Measurements from ENCODE around the gene B3GNT2.

The B3GNT2 gene

DNA sequence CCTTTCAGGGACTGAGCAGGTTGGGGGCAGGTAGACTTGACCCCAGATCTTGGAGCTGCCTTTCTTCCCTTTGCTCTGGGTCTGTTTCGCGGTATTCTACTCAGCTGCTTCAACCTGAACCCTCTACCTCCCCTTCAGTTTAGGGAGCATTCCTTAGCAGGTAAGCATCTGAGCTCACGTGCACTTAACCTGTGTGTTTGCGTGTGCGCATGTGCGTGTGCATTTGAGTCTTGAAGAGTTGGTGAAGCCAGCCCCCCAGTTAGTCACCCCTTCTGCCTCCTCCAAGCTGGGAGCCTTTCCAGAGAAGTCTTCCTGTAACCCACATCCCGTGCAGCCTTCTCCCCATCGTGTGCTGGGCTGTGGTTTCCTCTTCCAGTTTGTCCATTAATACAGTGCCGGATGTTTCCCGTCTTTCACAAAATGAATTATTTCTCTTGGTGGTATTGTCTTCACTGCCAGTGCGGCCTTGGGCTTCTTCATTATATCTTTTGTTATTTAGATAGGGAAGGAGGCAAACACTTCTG, 33.2 kb downstream of the B3GNT2 start:
- TF ChIP-seq GATA2 (IDR thresholded peaks at IDR 0.05; ENCODE audit: low read depth, low read length) (no peak), GATA3 (IDR thresholded peaks at IDR 0.05; ENCODE audit: low read depth, low read length) (no peak)

DNA sequence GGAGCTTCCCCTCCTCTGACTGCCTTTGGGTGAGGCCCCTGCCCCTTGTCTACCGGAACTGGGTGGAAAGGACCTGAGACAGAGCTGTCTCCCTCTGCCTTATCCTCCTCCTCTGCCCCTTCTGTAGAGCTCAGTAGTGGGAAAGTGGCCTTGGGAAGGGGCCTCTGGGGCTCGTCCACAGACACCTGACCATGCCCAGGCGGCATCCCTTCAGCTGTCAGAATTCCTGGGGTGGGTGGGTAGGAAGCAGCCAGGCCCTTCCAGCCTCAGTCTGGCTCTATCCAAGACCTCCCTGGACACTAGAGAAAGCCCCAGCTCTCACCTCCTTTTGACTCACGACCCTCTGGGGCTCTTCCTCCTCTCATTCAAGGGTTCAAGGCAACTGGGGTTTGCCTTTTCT, 35.6 kb downstream of the B3GNT2 start:
- TF ChIP-seq GATA3 (IDR thresholded peaks at IDR 0.05; ENCODE audit: low read depth, low read length): no peak
- TF ChIP-seq GATA2 (IDR thresholded peaks at IDR 0.05; ENCODE audit: low read depth, low read length): no peak

GRCh38 chr2:62234755-62235655, 39.1 kb downstream of the B3GNT2 start:
- TF ChIP-seq GATA2 (IDR thresholded peaks at IDR 0.05; ENCODE audit: low read depth, low read length) (no peak), GATA3 (IDR thresholded peaks at IDR 0.05; ENCODE audit: low read depth, low read length) (no peak)

DNA sequence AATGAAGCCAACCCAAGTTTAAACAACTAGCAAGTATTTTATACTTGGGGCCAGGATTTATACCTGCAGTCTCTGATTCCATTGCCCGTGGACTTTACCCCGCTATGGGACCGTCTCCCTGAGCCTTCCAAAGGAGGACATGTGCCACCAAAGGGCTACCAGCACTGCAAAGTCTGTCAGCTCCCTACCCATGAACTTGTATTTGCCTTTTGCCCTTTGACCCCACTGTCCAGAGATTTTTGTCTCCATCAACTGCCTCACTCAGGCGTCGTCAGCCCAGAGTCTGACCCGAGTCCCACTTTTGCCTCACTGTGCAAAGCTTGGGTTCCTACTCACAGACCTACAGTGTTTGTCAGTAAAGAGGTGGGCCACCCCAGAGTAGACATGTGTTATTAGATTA, 40.6 kb downstream of the B3GNT2 start:
- TF ChIP-seq GATA3 (IDR thresholded peaks at IDR 0.05; ENCODE audit: low read depth, low read length) (no peak), GATA2 (IDR thresholded peaks at IDR 0.05; ENCODE audit: low read depth, low read length) (no peak)

DNA sequence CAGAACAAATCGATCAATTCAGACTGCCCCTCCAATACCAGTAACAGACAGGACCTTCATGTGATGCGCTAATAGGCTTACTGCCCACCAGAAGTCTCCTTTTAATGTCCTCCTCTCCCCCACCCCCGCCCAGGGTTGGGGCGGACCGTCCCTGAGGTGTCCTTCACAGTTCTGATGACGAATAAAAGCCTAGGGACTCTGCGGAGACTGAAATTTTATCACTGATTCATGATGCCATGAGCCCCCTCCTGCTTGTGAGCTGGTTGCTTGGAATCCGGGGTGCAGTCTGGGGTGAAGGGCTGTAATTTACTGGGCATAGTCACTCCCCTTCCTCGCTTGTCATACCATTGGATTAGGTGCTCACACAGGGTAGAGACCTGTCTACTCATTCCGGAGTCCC, 42.3 kb downstream of the B3GNT2 start:
- TF ChIP-seq GATA2 (IDR thresholded peaks at IDR 0.05; ENCODE audit: low read depth, low read length): no peak
- TF ChIP-seq GATA3 (IDR thresholded peaks at IDR 0.05; ENCODE audit: low read depth, low read length): no peak

DNA sequence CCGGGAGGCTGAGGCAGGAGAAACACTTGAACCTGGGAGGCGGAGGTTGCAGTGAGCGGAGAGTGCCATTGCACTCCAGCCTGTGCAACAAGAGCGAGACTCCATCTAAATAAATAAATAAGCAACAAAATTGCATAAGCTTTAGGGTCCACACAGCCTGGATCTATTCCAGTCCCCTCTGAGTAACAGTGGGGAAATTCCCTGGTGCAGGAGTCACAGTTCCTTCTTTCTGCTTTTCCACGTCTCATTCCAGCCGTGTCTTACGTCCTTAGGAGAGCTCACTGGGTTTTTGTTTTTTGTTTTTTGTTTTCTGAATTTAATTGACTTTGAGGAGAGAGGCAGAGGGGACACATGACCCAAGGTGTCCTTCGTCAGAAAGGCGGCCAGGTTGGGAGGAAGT, 44.6 kb downstream of the B3GNT2 start:
- TF ChIP-seq GATA2 (IDR thresholded peaks at IDR 0.05; ENCODE audit: low read depth, low read length) (no peak), GATA3 (IDR thresholded peaks at IDR 0.05; ENCODE audit: low read depth, low read length) (no peak)

GRCh38 chr2:62243983-62244382, 48.1 kb downstream of the B3GNT2 start:
- no peak for TF ChIP-seq GATA3 (IDR thresholded peaks at IDR 0.05; ENCODE audit: low read depth, low read length)
- no peak for TF ChIP-seq GATA2 (IDR thresholded peaks at IDR 0.05; ENCODE audit: low read depth, low read length)

DNA sequence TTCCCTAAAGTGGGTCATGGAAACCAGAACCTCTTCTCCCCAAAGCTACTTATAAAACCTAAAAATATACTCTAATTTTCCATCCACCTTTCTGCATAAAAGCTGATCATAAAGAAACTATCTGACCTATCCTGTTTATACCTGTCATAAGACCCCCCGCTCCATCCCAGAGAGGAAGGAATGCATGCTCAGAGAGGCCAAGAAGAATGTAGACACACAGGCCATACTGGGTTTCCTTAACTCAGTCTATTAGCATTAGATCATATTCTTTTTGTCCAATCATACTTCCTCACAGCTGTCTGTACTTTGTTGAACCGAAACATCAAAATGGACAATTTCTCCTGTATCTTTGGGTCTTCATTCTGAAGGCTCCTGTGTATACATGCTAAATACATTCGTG, 52.3 kb downstream of the B3GNT2 start:
- TF ChIP-seq GATA3 (IDR thresholded peaks at IDR 0.05; ENCODE audit: low read depth, low read length) (no peak), GATA2 (IDR thresholded peaks at IDR 0.05; ENCODE audit: low read depth, low read length) (no peak)

- TF ChIP-seq GATA2 (IDR thresholded peaks at IDR 0.05; ENCODE audit: low read depth, low read length): no peak
- no peak for TF ChIP-seq GATA3 (IDR thresholded peaks at IDR 0.05; ENCODE audit: low read depth, low read length)
These were observed 54.3 kb downstream of the B3GNT2 start for GRCh38 chr2:62250239-62250638.

GRCh38 chr2:62254424-62255266, 58.7 kb downstream of the B3GNT2 start:
- TF ChIP-seq GATA2 (IDR thresholded peaks at IDR 0.05; ENCODE audit: low read depth, low read length) (no peak), GATA3 (IDR thresholded peaks at IDR 0.05; ENCODE audit: low read depth, low read length) (no peak)

DNA sequence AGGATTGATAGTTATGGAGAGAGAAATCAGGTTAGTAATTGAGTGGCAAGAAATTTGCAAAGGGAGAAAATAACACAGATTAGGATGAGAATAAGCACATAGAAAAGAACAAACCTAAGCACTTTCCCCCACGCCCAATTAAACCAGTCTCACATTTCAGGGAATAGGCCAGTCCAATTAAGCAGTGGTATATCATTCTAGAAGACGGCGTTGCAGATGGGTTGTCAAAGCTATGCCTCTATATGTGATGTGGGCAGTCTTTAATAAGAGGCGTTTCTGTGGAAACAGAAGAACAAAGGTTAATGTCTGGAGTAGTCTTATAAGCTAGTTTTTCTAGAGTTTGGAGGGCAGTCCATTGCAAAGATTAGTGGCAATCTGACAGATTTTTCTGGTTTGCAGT, 61.6 kb downstream of the B3GNT2 start:
- no peak for TF ChIP-seq GATA3 (IDR thresholded peaks at IDR 0.05; ENCODE audit: low read depth, low read length)
- no peak for TF ChIP-seq GATA2 (IDR thresholded peaks at IDR 0.05; ENCODE audit: low read depth, low read length)

GRCh38 chr2:62263076-62263715, 67.3 kb downstream of the B3GNT2 start:
- TF ChIP-seq GATA3 (IDR thresholded peaks at IDR 0.05; ENCODE audit: low read depth, low read length) (no peak), GATA2 (IDR thresholded peaks at IDR 0.05; ENCODE audit: low read depth, low read length) (no peak)

DNA sequence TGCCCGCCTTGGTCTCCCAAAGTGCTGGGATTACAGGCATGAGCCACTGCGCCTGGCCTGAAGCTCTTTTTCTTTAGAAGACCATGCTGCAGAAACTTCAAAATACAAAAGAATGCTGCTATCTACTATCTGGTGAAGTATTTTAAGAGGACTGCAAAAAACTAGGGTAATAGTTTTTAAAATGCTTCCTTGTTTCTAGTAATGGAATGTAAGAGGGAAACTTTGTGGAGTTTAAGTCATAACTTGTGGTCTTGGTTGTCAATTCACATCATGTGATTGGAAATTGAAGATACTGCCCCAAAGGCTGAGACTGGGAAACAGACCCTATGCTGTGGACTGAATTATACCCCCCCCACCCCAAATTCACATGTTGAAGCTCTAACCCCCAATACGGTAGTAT, 68.3 kb downstream of the B3GNT2 start:
- TF ChIP-seq GATA2 (IDR thresholded peaks at IDR 0.05; ENCODE audit: low read depth, low read length) (no peak), GATA3 (IDR thresholded peaks at IDR 0.05; ENCODE audit: low read depth, low read length) (no peak)

DNA sequence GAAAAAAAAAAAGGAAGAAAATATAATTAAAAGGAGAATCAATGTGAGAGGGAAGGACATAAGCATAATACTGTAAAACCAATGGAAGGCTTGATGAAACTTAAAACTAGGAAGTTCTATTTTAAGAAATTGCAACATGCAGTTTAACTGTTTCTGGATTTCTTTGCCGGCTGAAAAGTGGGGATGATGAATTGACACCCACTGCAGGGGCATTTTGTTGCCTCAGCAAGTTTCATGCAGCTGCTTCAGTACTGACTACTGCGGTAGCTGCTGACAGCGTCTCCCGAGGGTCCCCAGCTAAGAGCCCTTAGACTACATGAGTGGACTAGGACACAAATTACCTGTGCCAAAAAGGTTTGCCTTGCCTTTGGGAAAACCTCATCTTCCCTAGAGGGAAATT, 69.2 kb downstream of the B3GNT2 start:
- no peak for TF ChIP-seq GATA2 (IDR thresholded peaks at IDR 0.05; ENCODE audit: low read depth, low read length)
- no peak for TF ChIP-seq GATA3 (IDR thresholded peaks at IDR 0.05; ENCODE audit: low read depth, low read length)

Data from SH-SY5Y (cell line).